HepG2 (cell line): ENCODE results near the gene RAE1. TPM values are rescaled to one million over a fixed set of nuclear protein-coding genes. Genes with fewer than 3 reads are reported as not detected.
A peak's percentile ranks its signal among the peaks of the same experiment; 100 is the strongest.

Source experiments
- ATAC-seq: fragments of 200-7000 bp; cut with Tn5 transposase; 3 replicates; pipeline ENCODE4 v1.9.1; 2020; ENCODE audit warnings: mild to moderate bottlenecking, moderate library complexity
- BruUV-seq: library from RNA; stranded (reverse); fragments of 400-500 nt; replicated peaks from 2 replicates; lab custom pipeline; 2021; lab: Mats Ljungman, UMichigan
- CTCF ChIA-PET: fragments of 300-600 bp; formaldehyde crosslinking; extraction: SDS; loops from one replicate; lab custom pipeline; 2021; ENCODE audit warnings: low total read pairs, inconsistent platforms, low intra/inter-chr PET ratio; lab: Yijun Ruan, JAX
- POLR2A ChIA-PET: fragments of 350-600 bp; sonication (Branson Sonifier 250); formaldehyde crosslinking; loops from one replicate; lab custom pipeline; 2020; ENCODE audit warnings: antibody characterized with exemption, inconsistent platforms; lab: Yijun Ruan, JAX
- DNase-seq: peaks from one replicate; pipeline ENCODE4 v3.0.0-alpha.2; 2015; ENCODE audit warnings: low spot score
- FAIRE-seq: peaks from 3 replicates; lab custom pipeline; 2011; peaks lifted over from hg19 to GRCh38; lab: Jason Lieb, UNC
- H2AFZ ChIP-seq: one replicate; pipeline ENCODE4 v1.6.1; 2011; ENCODE audit warnings: low read length, inconsistent platforms
- H3K27ac ChIP-seq: fragments of 300-600 bp; 3 replicates; pipeline ENCODE4 v1.8.0; 2011; ENCODE audit warnings: mixed run types, mild to moderate bottlenecking, mixed read lengths, low read length, inconsistent platforms; ENCODE audit not compliant: insufficient read depth; ENCODE audit errors: extremely low read length
- H3K27me3 ChIP-seq, 2 experiments: fragments of 200-600 bp in 1 of 2; 2 replicates in 1 of 2; 3 replicates in 1 of 2; pipeline versions ENCODE4 v1.6.0 to v1.8.0; 2011; ENCODE audit warnings: low read length in 2 of 2, mild to moderate bottlenecking in 2 of 2, moderate library complexity in 2 of 2, inconsistent platforms in 1 of 2; ENCODE audit not compliant: insufficient read depth in 2 of 2, control insufficient read depth in 1 of 2
- H3K36me3 ChIP-seq, 2 experiments: fragments of 200-600 bp in 1 of 2; replicated peaks in 1 of 2; 2 replicates in 1 of 2; 3 replicates in 1 of 2; pipeline versions ENCODE4 v1.5.1 to v1.8.0; 2011; ENCODE audit warnings: low read length in 2 of 2, inconsistent platforms in 1 of 2; ENCODE audit not compliant: insufficient read depth in 2 of 2, control insufficient read depth in 1 of 2
- H3K4me1 ChIP-seq: 2 replicates; pipeline ENCODE4 v1.5.1; 2012; ENCODE audit warnings: low read length, inconsistent platforms; ENCODE audit not compliant: insufficient read depth
- H3K4me2 ChIP-seq: 2 replicates; pipeline ENCODE4 v1.6.0; 2011; ENCODE audit warnings: low read depth, low read length, inconsistent platforms
- H3K4me3 ChIP-seq, 3 experiments: fragments of 200-600 bp in 1 of 3; sonication (generic), shearing (Covaris generic) in 1 of 3; replicated peaks in 1 of 3; 2 replicates each; pipeline ENCODE4 v1.5.1; 2011 to 2016; ENCODE audit warnings: low read length in 3 of 3, inconsistent platforms in 2 of 3, low read depth in 2 of 3, mild to moderate bottlenecking in 2 of 3, control low read depth in 1 of 3, mixed read lengths in 1 of 3; ENCODE audit not compliant: insufficient read depth in 1 of 3
- H3K79me2 ChIP-seq: one replicate; pipeline ENCODE4 v1.6.1; 2011; ENCODE audit warnings: low read length, inconsistent platforms; ENCODE audit not compliant: insufficient read depth
- H3K9ac ChIP-seq: 2 replicates; pipeline ENCODE4 v1.6.0; 2011; ENCODE audit warnings: mild to moderate bottlenecking, low read depth, low read length, inconsistent platforms; ENCODE audit not compliant: insufficient read depth
- H3K9me3 ChIP-seq: 2 replicates; pipeline ENCODE4 v1.5.1; 2012; ENCODE audit warnings: mild to moderate bottlenecking, low read length
- H4K20me1 ChIP-seq: 2 replicates; pipeline ENCODE4 v1.6.0; 2011; ENCODE audit warnings: inconsistent platforms, mild to moderate bottlenecking, low read length, moderate library complexity; ENCODE audit not compliant: insufficient read depth
- HNRNPL ChIP-seq: fragments of 200-400 bp; formaldehyde crosslinking; IDR thresholded peaks from 2 replicates; pipeline ENCODE4 v1.6.1; 2017; ENCODE audit warnings: mild to moderate bottlenecking, low read depth, low read length
- MAFK ChIP-seq, 2 experiments: IDR thresholded peaks in 1 of 2; conservative IDR thresholded peaks in 1 of 2; 2 replicates each; pipeline ENCODE4 v1.6.1; 2011; ENCODE audit warnings: improper control_type of control experiment in 2 of 2, low read length in 2 of 2
- MED1 ChIP-seq: sonication (generic); formaldehyde crosslinking; IDR thresholded peaks from 2 replicates; pipeline ENCODE4 v1.4.0; 2020; ENCODE audit warnings: missing genetic modification reagents
- NR2F6 ChIP-seq, 2 experiments: IDR thresholded peaks; 2 replicates each; pipeline ENCODE4 v1.6.1; 2016; ENCODE audit warnings: antibody characterized with exemption in 1 of 2, mild to moderate bottlenecking in 1 of 2
- SETDB1 ChIP-seq: sonication (generic); formaldehyde crosslinking; IDR thresholded peaks from 2 replicates; pipeline ENCODE4 v1.5.1; 2020; ENCODE audit warnings: missing genetic modification reagents, mild to moderate bottlenecking, borderline replicate concordance
- SNAI1 ChIP-seq: sonication (generic); formaldehyde crosslinking; IDR thresholded peaks from 2 replicates; pipeline ENCODE4 v1.5.0; 2020; ENCODE audit warnings: mild to moderate bottlenecking, missing genetic modification reagents, borderline replicate concordance
- TIGD3 ChIP-seq: sonication (generic); formaldehyde crosslinking; IDR thresholded peaks from 2 replicates; pipeline ENCODE4 v1.5.1; 2020; ENCODE audit warnings: mild to moderate bottlenecking, missing genetic modification reagents, borderline replicate concordance
- ZBTB46 ChIP-seq: sonication (generic); formaldehyde crosslinking; IDR thresholded peaks from 2 replicates; pipeline ENCODE4 v1.4.0; 2020; ENCODE audit warnings: mild to moderate bottlenecking, missing genetic modification reagents, borderline replicate concordance
- ZNF234 ChIP-seq: sonication (generic); formaldehyde crosslinking; conservative IDR thresholded peaks from 2 replicates; pipeline ENCODE4 v1.5.1; 2020; ENCODE audit warnings: mild to moderate bottlenecking, missing genetic modification reagents
- WGBS: methylation state at CpG from one replicate; pipeline ENCODE4 v1.1.6; 2017; ENCODE audit warnings: low lambda C conversion rate; 5-methylcytosine and 5-hydroxymethylcytosine counted together
- in situ Hi-C: cut with HindIII; loops from 2 replicates; pipeline ENCODE4 v1.10.0; 2017; ENCODE audit warnings: low pct_unique_long_range_greater_than_20kb; ENCODE audit not compliant: extremely low pct_ligation_motif_present
- intact Hi-C: fragments of 100-400 bp; cut with micrococcal nuclease; formaldehyde crosslinking; loops from one replicate; pipeline ENCODE4 v1.10.0; 2022; ENCODE audit not compliant: unreplicated experiment
- polyA plus RNA-seq, 8 experiments: library from polyadenylated mRNA; depleted of rRNA in 3 of 8; stranded (reverse) in 7 of 8; unstranded in 1 of 8; fragments of >200 nt; fragmentation: Illumina TruSeq in 4 of 8; extraction: Trizol in 4 of 8; gene quantifications; 2 replicates each; pipeline versions ENCODE4 v1.2.1 to v1.2.3, GENCODE V29; 2011 to 2016; ENCODE audit warnings: low read depth in 4 of 8, missing spikeins in 1 of 8, mixed read lengths in 1 of 8; ENCODE audit not compliant: insufficient read depth in 1 of 8
- total RNA-seq, 5 experiments: library from RNA; depleted of rRNA; stranded (reverse); fragments of >200 nt; fragmentation: Illumina TruSeq; extraction: Trizol; gene quantifications; 2 replicates each; pipeline ENCODE4 v1.2.3, GENCODE V29; 2016; ENCODE audit warnings: low read depth in 1 of 5
- TF ChIP-seq, protein P1 (sequence below): sonication (generic); formaldehyde crosslinking; IDR thresholded peaks from 2 replicates; pipeline ENCODE4 v1.8.0; 2022; ENCODE audit warnings: mild to moderate bottlenecking, missing genetic modification reagents; ENCODE audit not compliant: insufficient replicate concordance
- TF ChIP-seq, protein P2 (sequence below): sonication (generic); formaldehyde crosslinking; conservative IDR thresholded peaks from 2 replicates; pipeline ENCODE4 v1.8.0; 2022; ENCODE audit warnings: mild to moderate bottlenecking, moderate library complexity, missing genetic modification reagents

The RAE1 gene
- total and polyA plus RNA-seq, 2 of the 13 experiments (the other 11 are each of a cell fraction or from before 2014, with no cell fraction given), result 36.1 to 72.9 TPM

- TF ChIP-seq ZBTB46 (CRISPR knock-in tag) (no peak), ZNF234 (CRISPR knock-in tag) (no peak), MAFK (conservative IDR thresholded peaks at IDR 0.05 in 1 of 2, IDR thresholded peaks at IDR 0.05 in 1 of 2; ENCODE audit: low read length in 2 of 2) (peak in 1 of 2 experiments; percentile 18; a peak in 1 of 4 replicates)
- TF ChIP-seq, all 625 proteins: peak for 1
Measured at GRCh38 chr20:57353351-57353750, 2.3 kb downstream of the RAE1 start.

GRCh38 chr20:57361517-57361916 is 10.5 kb downstream of the RAE1 start:
- in situ Hi-C loops (no loop called here), intact Hi-C loops (no loop called here)
- Histone ChIP-seq H3K9me3 (no peaks in the 10 kb centered on the region), H3K27me3 (no peaks in the 10 kb centered on the region), H4K20me1 (peaks cover 10% of the 10 kb centered on the region; the same call in 1 of the 2 replicates), H3K4me3 (no peak overlapping the region), H3K79me2 (peaks cover 4% of the 10 kb centered on the region), H2AFZ (no peak overlapping the region), H3K27ac (no peak overlapping the region), H3K9ac (no peak overlapping the region), H3K4me2 (no peak overlapping the region), H3K4me1 (no peaks in the 10 kb centered on the region), H3K36me3 (peaks cover 22 to 28% of the 10 kb centered on the region in 2 experiments)
- POLR2A ChIA-PET, result no interaction called here
- no TSS peak for BruUV-seq
- CTCF ChIA-PET, result no interaction called here
- 94% methylated on average over 6 of the region's 6 CpGs for WGBS
- peak; percentile 8 for FAIRE-seq
- no peak for ATAC-seq
- no peak for DNase-seq
- no peak for TF ChIP-seq SETDB1
- TF ChIP-seq NR2F6 (IDR thresholded peaks at IDR 0.05), result no peak
- TF ChIP-seq NR2F6 (CRISPR knock-in tag; IDR thresholded peaks at IDR 0.05), result no peak
- TF ChIP-seq, protein P1, sequence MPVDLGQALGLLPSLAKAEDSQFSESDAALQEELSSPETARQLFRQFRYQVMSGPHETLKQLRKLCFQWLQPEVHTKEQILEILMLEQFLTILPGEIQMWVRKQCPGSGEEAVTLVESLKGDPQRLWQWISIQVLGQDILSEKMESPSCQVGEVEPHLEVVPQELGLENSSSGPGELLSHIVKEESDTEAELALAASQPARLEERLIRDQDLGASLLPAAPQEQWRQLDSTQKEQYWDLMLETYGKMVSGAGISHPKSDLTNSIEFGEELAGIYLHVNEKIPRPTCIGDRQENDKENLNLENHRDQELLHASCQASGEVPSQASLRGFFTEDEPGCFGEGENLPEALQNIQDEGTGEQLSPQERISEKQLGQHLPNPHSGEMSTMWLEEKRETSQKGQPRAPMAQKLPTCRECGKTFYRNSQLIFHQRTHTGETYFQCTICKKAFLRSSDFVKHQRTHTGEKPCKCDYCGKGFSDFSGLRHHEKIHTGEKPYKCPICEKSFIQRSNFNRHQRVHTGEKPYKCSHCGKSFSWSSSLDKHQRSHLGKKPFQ (CRISPR knock-in tag), result no peak
- TF ChIP-seq MED1 (CRISPR knock-in tag), result no peak
- TF ChIP-seq HNRNPL, result no peak
- TF ChIP-seq TIGD3 (CRISPR knock-in tag), result no peak
- TF ChIP-seq, protein P2, sequence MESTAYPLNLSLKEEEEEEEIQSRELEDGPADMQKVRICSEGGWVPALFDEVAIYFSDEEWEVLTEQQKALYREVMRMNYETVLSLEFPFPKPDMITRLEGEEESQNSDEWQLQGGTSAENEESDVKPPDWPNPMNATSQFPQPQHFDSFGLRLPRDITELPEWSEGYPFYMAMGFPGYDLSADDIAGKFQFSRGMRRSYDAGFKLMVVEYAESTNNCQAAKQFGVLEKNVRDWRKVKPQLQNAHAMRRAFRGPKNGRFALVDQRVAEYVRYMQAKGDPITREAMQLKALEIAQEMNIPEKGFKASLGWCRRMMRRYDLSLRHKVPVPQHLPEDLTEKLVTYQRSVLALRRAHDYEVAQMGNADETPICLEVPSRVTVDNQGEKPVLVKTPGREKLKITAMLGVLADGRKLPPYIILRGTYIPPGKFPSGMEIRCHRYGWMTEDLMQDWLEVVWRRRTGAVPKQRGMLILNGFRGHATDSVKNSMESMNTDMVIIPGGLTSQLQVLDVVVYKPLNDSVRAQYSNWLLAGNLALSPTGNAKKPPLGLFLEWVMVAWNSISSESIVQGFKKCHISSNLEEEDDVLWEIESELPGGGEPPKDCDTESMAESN, result no peak
- TF ChIP-seq SNAI1 (CRISPR knock-in tag), result no peak

More at GRCh38 chr20:57353351-57353750, 2.3 kb downstream of the RAE1 start:
- FAIRE-seq, result no peak
- Histone ChIP-seq H3K27ac (no peak overlapping the region), H3K79me2 (peaks cover 33% of the 10 kb centered on the region), H3K4me1 (peaks cover 18% of the 10 kb centered on the region), H2AFZ (no peak overlapping the region), H3K36me3 (peaks cover 26% of the 10 kb centered on the region in 2 experiments), H3K9ac (no peak overlapping the region), H3K4me2 (peak overlapping the region; percentile 96; the same call in 1 of the 2 replicates), H3K27me3 (no peaks in the 10 kb centered on the region; a peak in 1 of 5 replicates), H4K20me1 (peaks cover 10% of the 10 kb centered on the region), H3K4me3 (no peak overlapping the region), H3K9me3 (no peaks in the 10 kb centered on the region)
- no peak for ATAC-seq
- in situ Hi-C loops, result no loop called here
- no TSS peak for BruUV-seq
- intact Hi-C loops, result no loop called here
- CTCF ChIA-PET, result no interaction called here
- POLR2A ChIA-PET, result no interaction called here
- no peak for DNase-seq
- 97% methylated on average over 9 of the region's 9 CpGs for WGBS
